Measurements from ENCODE around the gene RNF38. TPM values are rescaled to one million over a fixed set of nuclear protein-coding genes. Genes with fewer than 3 reads are reported as not detected.
"Not testable (repeated sequence)": the region's sequence is repeated elsewhere in the genome, so short reads cannot be mapped to it uniquely, and the experiment has no call there.

Gene RNF38
- total RNA-seq, 2 experiments from 2014 or later = 24.9 to 27.1 TPM

- no peaks in the 10 kb centered on the region for H3K9me3 Mint-ChIP-seq
- H3K27ac Mint-ChIP-seq = no peak overlapping the region
- ChIA-PET CTCF (no interaction called here), POLR2A (no interaction called here)
- peaks cover 14% of the 10 kb centered on the region for H3K4me1 Mint-ChIP-seq (ENCODE audit: low read depth)
- peaks cover 3% of the 10 kb centered on the region for H3K36me3 Mint-ChIP-seq
- intact Hi-C loops (cut with micrococcal nuclease) = no loop called here
- H3K27me3 Mint-ChIP-seq = no peaks in the 10 kb centered on the region
- DNase-seq = no peak
- no peak overlapping the region for H3K4me3 Mint-ChIP-seq
Measured at GRCh38 chr9:36433386-36433785, 33.3 kb upstream of the RNF38 start.

- ChIA-PET POLR2A (no interaction called here), CTCF (interaction anchor here (1.3 kb wide), 1 partner anchor 23 kb away, joined by 4 read pairs; no protein-coding TSS in a partner anchor)
- Mint-ChIP-seq H3K36me3 (peaks cover 7% of the 10 kb centered on the region), H3K4me3 (no peak overlapping the region), H3K9me3 (no peaks in the 10 kb centered on the region), H3K4me1 (ENCODE audit: low read depth) (peaks cover 21% of the 10 kb centered on the region), H3K27ac (no peak overlapping the region), H3K27me3 (no peaks in the 10 kb centered on the region)
- intact Hi-C loops (cut with micrococcal nuclease) = no loop called here
- DNase-seq = no peak
Measured at GRCh38 chr9:36431078-36431477, 31.0 kb upstream of the RNF38 start.

- intact Hi-C loops (cut with micrococcal nuclease) = no loop called here
- Mint-ChIP-seq H3K4me3 (no peak overlapping the region), H3K4me1 (ENCODE audit: low read depth) (peaks cover 32% of the 10 kb centered on the region), H3K36me3 (peaks cover 13% of the 10 kb centered on the region), H3K27me3 (no peaks in the 10 kb centered on the region), H3K27ac (no peak overlapping the region), H3K9me3 (no peaks in the 10 kb centered on the region)
- POLR2A ChIA-PET = no interaction called here
- CTCF ChIA-PET = interaction anchor here (1.5 kb wide), 1 partner anchor 20 kb away, joined by 9 read pairs; no protein-coding TSS in a partner anchor
- no peak for DNase-seq
Measured at GRCh38 chr9:36426945-36427344, 26.9 kb upstream of the RNF38 start.

GRCh38 chr9:36426348-36426747, 26.3 kb upstream of the RNF38 start:
- H3K4me3 Mint-ChIP-seq = no peak overlapping the region
- H3K27ac Mint-ChIP-seq = peak overlapping the region; percentile 38
- intact Hi-C loops (cut with micrococcal nuclease) = no loop called here
- CTCF ChIA-PET = interaction anchor here (1.5 kb wide), 1 partner anchor 19 kb away, joined by 9 read pairs; no protein-coding TSS in a partner anchor
- no peaks in the 10 kb centered on the region for H3K27me3 Mint-ChIP-seq
- H3K9me3 Mint-ChIP-seq = no peaks in the 10 kb centered on the region
- H3K4me1 Mint-ChIP-seq (ENCODE audit: low read depth) = peaks cover 32% of the 10 kb centered on the region
- DNase-seq = no peak
- POLR2A ChIA-PET = no interaction called here
- peaks cover 13% of the 10 kb centered on the region for H3K36me3 Mint-ChIP-seq

GRCh38 chr9:36424289-36425055, 24.4 kb upstream of the RNF38 start:
- no peaks in the 10 kb centered on the region for H3K9me3 Mint-ChIP-seq
- DNase-seq = no peak
- no peak overlapping the region for H3K27ac Mint-ChIP-seq
- intact Hi-C loops (cut with micrococcal nuclease) = no loop called here
- H3K4me1 Mint-ChIP-seq (ENCODE audit: low read depth) = peaks cover 31% of the 10 kb centered on the region
- ChIA-PET CTCF (interaction anchor here (3.2 kb wide), 1 partner anchor 17 kb away, joined by 20 read pairs; no protein-coding TSS in a partner anchor), POLR2A (no interaction called here)
- H3K27me3 Mint-ChIP-seq = no peaks in the 10 kb centered on the region
- H3K36me3 Mint-ChIP-seq = peaks cover 12% of the 10 kb centered on the region
- H3K4me3 Mint-ChIP-seq = no peak overlapping the region

- DNase-seq = no peak
- H3K9me3 Mint-ChIP-seq = no peaks in the 10 kb centered on the region
- POLR2A ChIA-PET = no interaction called here
- H3K36me3 Mint-ChIP-seq = peaks cover 12% of the 10 kb centered on the region
- H3K4me1 Mint-ChIP-seq (ENCODE audit: low read depth) = peaks cover 27% of the 10 kb centered on the region
- H3K27ac Mint-ChIP-seq = no peak overlapping the region
- no peaks in the 10 kb centered on the region for H3K27me3 Mint-ChIP-seq
- CTCF ChIA-PET = interaction anchor here (1.1 to 3.2 kb wide), 3 partner anchors 16 to 133 kb away, joined by 3 to 20 read pairs (median 5); no protein-coding TSS in a partner anchor
- intact Hi-C loops (cut with micrococcal nuclease) = no loop called here
- no peak overlapping the region for H3K4me3 Mint-ChIP-seq
Measured at GRCh38 chr9:36423206-36423605, 23.1 kb upstream of the RNF38 start.

- DNase-seq = no peak
- H3K36me3 Mint-ChIP-seq = peaks cover 2% of the 10 kb centered on the region
- CTCF ChIA-PET = interaction anchor here (3.3 kb wide), 1 partner anchor 10 kb away, joined by 24 read pairs; no protein-coding TSS in a partner anchor
- POLR2A ChIA-PET = no interaction called here
- H3K4me1 Mint-ChIP-seq (ENCODE audit: low read depth) = peaks cover 5% of the 10 kb centered on the region
- no peaks in the 10 kb centered on the region for H3K27me3 Mint-ChIP-seq
- no peaks in the 10 kb centered on the region for H3K9me3 Mint-ChIP-seq
- no peak overlapping the region for H3K4me3 Mint-ChIP-seq
- intact Hi-C loops (cut with micrococcal nuclease) = no loop called here
- H3K27ac Mint-ChIP-seq = no peak overlapping the region
Measured at GRCh38 chr9:36416890-36417289, 16.8 kb upstream of the RNF38 start.

- no peak overlapping the region for H3K4me3 Mint-ChIP-seq
- CTCF ChIA-PET = interaction anchor here (0.6 to 3.3 kb wide), 2 partner anchors 9 to 140 kb away, joined by 3 to 24 read pairs; no protein-coding TSS in a partner anchor
- POLR2A ChIA-PET = no interaction called here
- peaks cover under 1% of the 10 kb centered on the region for H3K36me3 Mint-ChIP-seq
- no peak for DNase-seq
- no peaks in the 10 kb centered on the region for H3K27me3 Mint-ChIP-seq
- intact Hi-C loops (cut with micrococcal nuclease) = no loop called here
- H3K4me1 Mint-ChIP-seq (ENCODE audit: low read depth) = peaks cover 5% of the 10 kb centered on the region
- H3K27ac Mint-ChIP-seq = no peak overlapping the region
- no peaks in the 10 kb centered on the region for H3K9me3 Mint-ChIP-seq
Measured at GRCh38 chr9:36415822-36416525, 15.9 kb upstream of the RNF38 start.

GRCh38 chr9:36411410-36411809, 11.3 kb upstream of the RNF38 start:
- CTCF ChIA-PET, POLR2A ChIA-PET, H3K27ac Mint-ChIP-seq: not testable (repeated sequence)

GRCh38 chr9:36409076-36409475, 9.0 kb upstream of the RNF38 start:
- DNase-seq; POLR2A ChIA-PET; H3K36me3 Mint-ChIP-seq; intact Hi-C loops (cut with micrococcal nuclease); H3K4me3 Mint-ChIP-seq; H3K27ac Mint-ChIP-seq; H3K27me3 Mint-ChIP-seq; H3K9me3 Mint-ChIP-seq: not testable (repeated sequence)
- CTCF ChIA-PET = interaction anchor here (0.9 to 10.3 kb wide), 7 partner anchors 29 to 321 kb away, joined by 3 to 342 read pairs (median 27); no protein-coding TSS in a partner anchor
- H3K4me1 Mint-ChIP-seq (ENCODE audit: low read depth) = peaks cover 11% of the 10 kb centered on the region

More at GRCh38 chr9:36411410-36411809, 11.3 kb upstream of the RNF38 start:
- H3K4me3 Mint-ChIP-seq; intact Hi-C loops (cut with micrococcal nuclease); H3K36me3 Mint-ChIP-seq; H3K27me3 Mint-ChIP-seq; H3K9me3 Mint-ChIP-seq; DNase-seq: not testable (repeated sequence)
- H3K4me1 Mint-ChIP-seq (ENCODE audit: low read depth) = peaks cover 13% of the 10 kb centered on the region

GRCh38 chr9:36407122-36407723, 7.2 kb upstream of the RNF38 start:
- peak; percentile 77 for DNase-seq
- Mint-ChIP-seq H3K27ac (peak overlapping the region; percentile 67), H3K9me3 (no peaks in the 10 kb centered on the region), H3K4me1 (ENCODE audit: low read depth) (peaks cover 10% of the 10 kb centered on the region), H3K27me3 (no peaks in the 10 kb centered on the region), H3K36me3 (no peaks in the 10 kb centered on the region), H3K4me3 (no peak overlapping the region)
- CTCF ChIA-PET = interaction anchor here (0.6 to 10.3 kb wide), 61 partner anchors 10 to 466 kb away, joined by 3 to 342 read pairs (median 5); partner anchors contain the start of gene MELK
- POLR2A ChIA-PET = interaction anchor here (1.0 to 1.6 kb wide), 4 partner anchors 46 to 149 kb away, joined by 4 to 5 read pairs (median 4); no protein-coding TSS in a partner anchor
- intact Hi-C loops (cut with micrococcal nuclease) = loop anchor here (1.0 to 2.0 kb wide), 3 partner anchors 44 to 322 kb away; no protein-coding TSS in a partner anchor

- no peaks in the 10 kb centered on the region for H3K27me3 Mint-ChIP-seq
- H3K27ac Mint-ChIP-seq = no peak overlapping the region
- no peak for DNase-seq
- H3K4me3 Mint-ChIP-seq = no peak overlapping the region
- H3K9me3 Mint-ChIP-seq = no peaks in the 10 kb centered on the region
- ChIA-PET CTCF (interaction anchor here (0.7 to 10.3 kb wide), 4 partner anchors 48 to 326 kb away, joined by 3 to 342 read pairs (median 7); no protein-coding TSS in a partner anchor), POLR2A (no interaction called here)
- intact Hi-C loops (cut with micrococcal nuclease) = no loop called here
- peaks cover 31% of the 10 kb centered on the region for H3K4me1 Mint-ChIP-seq (ENCODE audit: low read depth)
- H3K36me3 Mint-ChIP-seq = peaks cover 5% of the 10 kb centered on the region
Measured at GRCh38 chr9:36402536-36402935, 2.5 kb upstream of the RNF38 start.
